SK-N-SH (cell line): Measurements from ENCODE around the gene VGLL3. TPM values are rescaled to one million over a fixed set of nuclear protein-coding genes. Genes with fewer than 3 reads are reported as not detected.

Experiments used
- CTCF ChIA-PET: fragments of 300-600, 350-600 bp; formaldehyde crosslinking; extraction: SDS; loops from one replicate; lab custom pipeline; 2021; lab: Yijun Ruan, JAX
- POLR2A ChIA-PET: fragments of 350-600 bp; sonication (Branson Sonifier 250); formaldehyde crosslinking; extraction: SDS; loops from one replicate; lab custom pipeline; 2020; ENCODE audit warnings: antibody characterized with exemption, inconsistent platforms; lab: Yijun Ruan, JAX
- DNase-seq: peaks from one replicate; pipeline ENCODE4 v3.0.0; 2012
- H2AFZ ChIP-seq: fragments of 200-600 bp; sonication (generic); 2 replicates; pipeline ENCODE4 v1.8.1; 2016; ENCODE audit warnings: antibody characterized with exemption, mild to moderate bottlenecking, low read depth
- H3F3A ChIP-seq: fragments of 200-600 bp; sonication (generic); replicated peaks from 2 replicates; pipeline ENCODE3; 2016; ENCODE audit warnings: antibody characterized with exemption, mild to moderate bottlenecking; ENCODE audit not compliant: insufficient read depth
- H3K27ac ChIP-seq, 2 experiments: fragments of 200-500 bp in 1 of 2; fragments of 200-600 bp in 1 of 2; sonication (Bioruptor generic) in 1 of 2; sonication (generic), shearing (Covaris generic) in 1 of 2; 2 replicates each; pipeline versions ENCODE4 v1.5.1 to v1.6.1; 2014 to 2016; ENCODE audit warnings: low read depth in 2 of 2, inconsistent platforms in 1 of 2, low read length in 1 of 2, mild to moderate bottlenecking in 1 of 2, mixed read lengths in 1 of 2
- H3K27me3 ChIP-seq: fragments of 200-600 bp; sonication (generic), shearing (Covaris generic); 2 replicates; pipeline ENCODE4 v1.6.1; 2016; ENCODE audit warnings: mixed run types; ENCODE audit not compliant: insufficient read depth
- H3K36me3 ChIP-seq, 2 experiments: fragments of 200-500 bp in 1 of 2; fragments of 200-600 bp in 1 of 2; sonication (Bioruptor generic) in 1 of 2; sonication (generic) in 1 of 2; replicated peaks in 1 of 2; 2 replicates each; pipeline versions ENCODE3 to v1.5.1; 2014 to 2016; ENCODE audit warnings: low read length in 1 of 2, mild to moderate bottlenecking in 1 of 2; ENCODE audit not compliant: insufficient read depth in 2 of 2, control insufficient read depth in 1 of 2
- H3K4me1 ChIP-seq, 2 experiments: fragments of 200-500 bp in 1 of 2; fragments of 200-600 bp in 1 of 2; sonication (Bioruptor generic) in 1 of 2; sonication (generic), shearing (Covaris generic) in 1 of 2; 2 replicates each; pipeline versions ENCODE4 v1.5.1 to v1.6.1; 2014 to 2016; ENCODE audit warnings: low read depth in 1 of 2, low read length in 1 of 2, mixed run types in 1 of 2; ENCODE audit not compliant: insufficient read depth in 2 of 2, control insufficient read depth in 1 of 2
- H3K4me2 ChIP-seq: fragments of 200-600 bp; sonication (generic), shearing (Covaris generic); 2 replicates; pipeline ENCODE4 v1.6.1; 2017; ENCODE audit warnings: mixed run types
- H3K4me3 ChIP-seq, 2 experiments: fragments of 200-500 bp in 1 of 2; fragments of 200-600 bp in 1 of 2; sonication (Bioruptor generic) in 1 of 2; sonication (generic), shearing (Covaris generic) in 1 of 2; 2 replicates each; pipeline versions ENCODE4 v1.5.1 to v1.8.1; 2014 to 2016; ENCODE audit warnings: low read depth in 2 of 2, inconsistent platforms in 1 of 2, low read length in 1 of 2, mild to moderate bottlenecking in 1 of 2, mixed read lengths in 1 of 2, moderate library complexity in 1 of 2
- H3K79me2 ChIP-seq: fragments of 200-600 bp; sonication (generic); 2 replicates; pipeline ENCODE4 v1.8.1; 2017; ENCODE audit warnings: mild to moderate bottlenecking; ENCODE audit not compliant: insufficient read depth
- H3K9ac ChIP-seq: fragments of 200-600 bp; sonication (generic); 2 replicates; pipeline ENCODE4 v1.6.1; 2017; ENCODE audit warnings: mixed run types
- H3K9me2 ChIP-seq: fragments of 200-600 bp; sonication (generic); 2 replicates; pipeline ENCODE4 v1.6.1; 2017; ENCODE audit warnings: mixed run types
- H3K9me3 ChIP-seq: fragments of 200-600 bp; sonication (generic); 2 replicates; pipeline ENCODE4 v1.6.1; 2017; ENCODE audit warnings: mixed run types, mild to moderate bottlenecking, moderate library complexity
- H4K20me1 ChIP-seq: fragments of 200-600 bp; sonication (generic); 2 replicates; pipeline ENCODE4 v1.6.1; 2017; ENCODE audit warnings: mild to moderate bottlenecking, mixed run types; ENCODE audit not compliant: insufficient read depth
- CHD2 ChIP-seq: fragments of 150-350 bp; IDR thresholded peaks from 2 replicates; pipeline ENCODE4 v1.6.1; 2018; ENCODE audit warnings: low read length; ENCODE audit not compliant: partially characterized antibody
- ELF1 ChIP-seq: IDR thresholded peaks from 2 replicates; pipeline ENCODE4 v1.4.0; 2012
- EP300 ChIP-seq, 2 experiments: IDR thresholded peaks; 2 replicates each; pipeline versions ENCODE4 v1.4.0 to v1.6.1; 2012; ENCODE audit warnings: borderline replicate concordance in 1 of 2, low read depth in 1 of 2, low read length in 1 of 2
- EZH2phosphoT487 ChIP-seq: fragments of 200-600 bp; sonication (generic); IDR thresholded peaks from 2 replicates; pipeline ENCODE4 v1.6.1; 2017; ENCODE audit warnings: low read depth, mixed run types, mild to moderate bottlenecking, antibody characterized with exemption, moderate library complexity, borderline replicate concordance
- FOXJ3 ChIP-seq: sonication (generic); formaldehyde crosslinking; IDR thresholded peaks from 2 replicates; pipeline ENCODE4 v1.5.1; 2020; ENCODE audit warnings: mild to moderate bottlenecking, missing genetic modification reagents
- GABPA ChIP-seq: IDR thresholded peaks from 2 replicates; pipeline ENCODE4 v1.4.0; 2012; ENCODE audit warnings: low read depth, mild to moderate bottlenecking
- GATA2 ChIP-seq: sonication (generic); formaldehyde crosslinking; IDR thresholded peaks from 2 replicates; pipeline ENCODE4 v1.5.0; 2020; ENCODE audit warnings: mild to moderate bottlenecking, missing genetic modification reagents
- MAX ChIP-seq: IDR thresholded peaks from 2 replicates; pipeline ENCODE4 v1.4.0; 2012; ENCODE audit warnings: low read depth
- NFIC ChIP-seq: IDR thresholded peaks from 2 replicates; pipeline ENCODE4 v1.4.0; 2012; ENCODE audit warnings: borderline replicate concordance
- SIN3A ChIP-seq: IDR thresholded peaks from 2 replicates; pipeline ENCODE4 v1.6.1; 2012; ENCODE audit warnings: low read depth, mild to moderate bottlenecking, low read length, moderate library complexity, borderline replicate concordance
- SMC3 ChIP-seq: IDR thresholded peaks from 2 replicates; pipeline ENCODE4 v1.6.1; 2012; ENCODE audit warnings: low read depth, low read length, improper control_type of control experiment
- TCF12 ChIP-seq: IDR thresholded peaks from 2 replicates; pipeline ENCODE4 v1.4.0; 2012
- USF2 ChIP-seq: fragments of 150-350 bp; IDR thresholded peaks from 2 replicates; pipeline ENCODE4 v1.6.1; 2017; ENCODE audit warnings: antibody characterized with exemption, low read length, low read depth, borderline replicate concordance
- WGBS: methylation state at CpG from one replicate; pipeline ENCODE4 v1.1.6; 2017; ENCODE audit warnings: low lambda C conversion rate; 5-methylcytosine and 5-hydroxymethylcytosine counted together
- polyA plus RNA-seq, 3 experiments: library from polyadenylated mRNA; depleted of rRNA; stranded (reverse); fragments of >200 nt; gene quantifications; 2 replicates each; pipeline ENCODE4 v1.2.3, GENCODE V29; 2012
- TF ChIP-seq, protein P1 (sequence below): IDR thresholded peaks from 2 replicates; pipeline ENCODE4 v1.6.1; 2012; ENCODE audit warnings: mild to moderate bottlenecking, low read depth, low read length, moderate library complexity

Gene VGLL3
- polyA plus RNA-seq, 1 of the 3 experiments (the other 2 are of a cell fraction) = not detected

GRCh38 chr3:86985181-86985826, 5.6 kb downstream of the VGLL3 start (continued):
- TF ChIP-seq NFIC (no peak), ELF1 (no peak)

DNA sequence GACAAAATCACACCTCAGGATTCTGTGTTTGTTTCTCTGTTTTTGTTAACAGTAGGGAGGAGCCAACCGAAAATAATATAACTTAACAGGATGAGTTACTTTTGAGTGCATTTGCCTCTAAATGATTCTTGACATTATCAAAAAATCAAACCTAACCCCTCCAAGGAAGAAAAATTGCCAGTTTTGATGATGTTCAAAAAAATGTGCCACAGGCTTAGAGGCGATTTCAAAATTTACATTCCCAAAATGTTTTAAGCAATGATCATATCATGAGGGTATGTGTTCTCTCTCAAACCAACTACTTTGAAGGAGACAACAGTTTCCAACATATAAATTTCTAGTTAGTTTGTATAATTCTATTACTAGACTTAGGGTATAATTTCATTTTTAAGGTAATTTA, 6.7 kb downstream of the VGLL3 start:
- no peak for DNase-seq
- Histone ChIP-seq H3K4me3 (no peak overlapping the region), H4K20me1 (no peaks in the 10 kb centered on the region), H3K4me1 (peaks cover 0 to 5% of the 10 kb centered on the region in 2 experiments; a peak in 1 of 4 replicates), H3K9me2 (no peaks in the 10 kb centered on the region), H3K27ac (no peak overlapping the region), H2AFZ (no peak overlapping the region), H3K27me3 (peaks cover 9% of the 10 kb centered on the region; the same call in 1 of the 2 replicates), H3K4me2 (no peak overlapping the region), H3F3A (no peaks in the 10 kb centered on the region), H3K9me3 (no peaks in the 10 kb centered on the region), H3K79me2 (no peaks in the 10 kb centered on the region), H3K36me3 (no peaks in the 10 kb centered on the region), H3K9ac (no peak overlapping the region)
- POLR2A ChIA-PET = no interaction called here
- WGBS = 12% methylated on average over 2 of the region's 2 CpGs
- CTCF ChIA-PET = no interaction called here
- TF ChIP-seq NFIC (no peak), USF2 (no peak), SIN3A (no peak), EP300 (IDR thresholded peaks at IDR 0.05; ENCODE audit: borderline replicate concordance in 1 of 2, low read depth in 1 of 2, low read length in 1 of 2) (no peak), GATA2 (CRISPR knock-in tag) (no peak), SMC3 (no peak), FOXJ3 (CRISPR knock-in tag) (no peak), CHD2 (no peak), TCF12 (no peak), EZH2phosphoT487 (no peak), MAX (no peak), GABPA (no peak)
- TF ChIP-seq, protein P1, sequence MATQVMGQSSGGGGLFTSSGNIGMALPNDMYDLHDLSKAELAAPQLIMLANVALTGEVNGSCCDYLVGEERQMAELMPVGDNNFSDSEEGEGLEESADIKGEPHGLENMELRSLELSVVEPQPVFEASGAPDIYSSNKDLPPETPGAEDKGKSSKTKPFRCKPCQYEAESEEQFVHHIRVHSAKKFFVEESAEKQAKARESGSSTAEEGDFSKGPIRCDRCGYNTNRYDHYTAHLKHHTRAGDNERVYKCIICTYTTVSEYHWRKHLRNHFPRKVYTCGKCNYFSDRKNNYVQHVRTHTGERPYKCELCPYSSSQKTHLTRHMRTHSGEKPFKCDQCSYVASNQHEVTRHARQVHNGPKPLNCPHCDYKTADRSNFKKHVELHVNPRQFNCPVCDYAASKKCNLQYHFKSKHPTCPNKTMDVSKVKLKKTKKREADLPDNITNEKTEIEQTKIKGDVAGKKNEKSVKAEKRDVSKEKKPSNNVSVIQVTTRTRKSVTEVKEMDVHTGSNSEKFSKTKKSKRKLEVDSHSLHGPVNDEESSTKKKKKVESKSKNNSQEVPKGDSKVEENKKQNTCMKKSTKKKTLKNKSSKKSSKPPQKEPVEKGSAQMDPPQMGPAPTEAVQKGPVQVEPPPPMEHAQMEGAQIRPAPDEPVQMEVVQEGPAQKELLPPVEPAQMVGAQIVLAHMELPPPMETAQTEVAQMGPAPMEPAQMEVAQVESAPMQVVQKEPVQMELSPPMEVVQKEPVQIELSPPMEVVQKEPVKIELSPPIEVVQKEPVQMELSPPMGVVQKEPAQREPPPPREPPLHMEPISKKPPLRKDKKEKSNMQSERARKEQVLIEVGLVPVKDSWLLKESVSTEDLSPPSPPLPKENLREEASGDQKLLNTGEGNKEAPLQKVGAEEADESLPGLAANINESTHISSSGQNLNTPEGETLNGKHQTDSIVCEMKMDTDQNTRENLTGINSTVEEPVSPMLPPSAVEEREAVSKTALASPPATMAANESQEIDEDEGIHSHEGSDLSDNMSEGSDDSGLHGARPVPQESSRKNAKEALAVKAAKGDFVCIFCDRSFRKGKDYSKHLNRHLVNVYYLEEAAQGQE = no peak
